ENCODE measurements around the gene CTSH. TPM values are rescaled to one million over a fixed set of nuclear protein-coding genes. Genes with fewer than 3 reads are reported as not detected.

Gene CTSH
- total RNA-seq, 2 donors from 2014 or later, result 257 to 415 TPM

DNA sequence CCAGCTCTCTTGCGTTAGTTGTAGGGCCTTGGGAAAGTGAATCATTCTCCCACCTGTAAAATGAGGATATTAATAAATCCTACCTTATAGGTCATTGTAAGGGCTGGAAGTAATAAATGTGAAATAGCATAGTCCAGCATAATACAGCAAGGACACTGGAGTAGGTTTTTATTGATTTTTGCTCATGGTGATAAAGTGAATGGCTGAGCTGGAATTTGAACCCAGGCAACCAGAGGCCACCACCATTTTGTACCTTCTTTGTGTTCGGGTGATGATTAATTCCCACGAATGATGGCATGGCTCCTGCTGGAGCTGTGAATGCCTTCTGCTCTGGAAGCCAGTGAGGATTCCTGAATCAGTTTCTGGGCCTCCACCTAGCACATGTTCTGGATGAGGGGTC, 31.8 kb downstream of the CTSH start:
- DNase-seq (ENCODE audit: low spot score), result no peak
- Histone ChIP-seq H3K36me3 (no peaks in the 10 kb centered on the region), H3K27ac (peak overlapping the region in 1 of 2 donors; percentile 81), H3K4me1 (replicated peaks) (peaks cover 2% of the 10 kb centered on the region), H3K27me3 (replicated peaks; ENCODE audit: insufficient read depth) (no peaks in the 10 kb centered on the region), H3K4me3 (no peak overlapping the region), H3K9me3 (no peaks in the 10 kb centered on the region)
- intact Hi-C loops (cut with DNase I), result loop anchor here (5.0 to 10.0 kb wide), 2 partner anchors 34 to 272 kb away; partner anchors contain the start of gene CTSH
- 92% methylated on average over 3 of the region's 3 CpGs for WGBS
- TF ChIP-seq POLR2AphosphoS5 (IDR thresholded peaks at IDR 0.05) (no peak), POLR2A (IDR thresholded peaks at IDR 0.05) (no peak)
- TF ChIP-seq, protein P1, sequence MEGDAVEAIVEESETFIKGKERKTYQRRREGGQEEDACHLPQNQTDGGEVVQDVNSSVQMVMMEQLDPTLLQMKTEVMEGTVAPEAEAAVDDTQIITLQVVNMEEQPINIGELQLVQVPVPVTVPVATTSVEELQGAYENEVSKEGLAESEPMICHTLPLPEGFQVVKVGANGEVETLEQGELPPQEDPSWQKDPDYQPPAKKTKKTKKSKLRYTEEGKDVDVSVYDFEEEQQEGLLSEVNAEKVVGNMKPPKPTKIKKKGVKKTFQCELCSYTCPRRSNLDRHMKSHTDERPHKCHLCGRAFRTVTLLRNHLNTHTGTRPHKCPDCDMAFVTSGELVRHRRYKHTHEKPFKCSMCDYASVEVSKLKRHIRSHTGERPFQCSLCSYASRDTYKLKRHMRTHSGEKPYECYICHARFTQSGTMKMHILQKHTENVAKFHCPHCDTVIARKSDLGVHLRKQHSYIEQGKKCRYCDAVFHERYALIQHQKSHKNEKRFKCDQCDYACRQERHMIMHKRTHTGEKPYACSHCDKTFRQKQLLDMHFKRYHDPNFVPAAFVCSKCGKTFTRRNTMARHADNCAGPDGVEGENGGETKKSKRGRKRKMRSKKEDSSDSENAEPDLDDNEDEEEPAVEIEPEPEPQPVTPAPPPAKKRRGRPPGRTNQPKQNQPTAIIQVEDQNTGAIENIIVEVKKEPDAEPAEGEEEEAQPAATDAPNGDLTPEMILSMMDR (IDR thresholded peaks at IDR 0.05), result no peak

DNA sequence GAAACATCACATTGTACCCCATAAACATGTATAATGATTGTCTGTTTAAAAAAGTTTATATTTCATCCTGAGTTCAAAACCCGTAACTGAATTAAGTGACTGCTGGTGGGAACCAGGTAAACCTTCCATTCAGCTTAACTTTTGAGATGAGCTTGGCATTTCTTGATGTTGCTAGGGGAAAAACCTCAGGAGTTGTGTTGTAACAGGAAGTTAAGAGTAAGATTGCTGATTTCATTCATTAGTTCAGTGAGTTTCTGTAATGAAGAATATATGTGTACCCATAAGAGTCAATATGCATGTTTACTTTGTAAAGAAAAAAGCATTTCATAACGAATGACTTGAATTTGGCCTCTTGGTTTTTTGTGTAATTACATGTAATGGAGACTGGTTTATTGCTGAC, 32.5 kb downstream of the CTSH start:
- no peak overlapping the region for H3K27ac ChIP-seq
- no peaks in the 10 kb centered on the region for H3K36me3 ChIP-seq
- TF ChIP-seq POLR2AphosphoS5 (IDR thresholded peaks at IDR 0.05), result no peak
- TF ChIP-seq, protein P1 (IDR thresholded peaks at IDR 0.05), result no peak
- TF ChIP-seq POLR2A (IDR thresholded peaks at IDR 0.05), result no peak
- H3K27me3 ChIP-seq (replicated peaks; ENCODE audit: insufficient read depth), result no peaks in the 10 kb centered on the region
- WGBS, result 57% methylated on average over 2 of the region's 2 CpGs
- H3K4me3 ChIP-seq, result no peak overlapping the region
- DNase-seq (ENCODE audit: low spot score), result no peak
- no peaks in the 10 kb centered on the region for H3K9me3 ChIP-seq
- intact Hi-C loops (cut with DNase I), result loop anchor here (5.0 to 10.0 kb wide), 2 partner anchors 35 to 272 kb away; partner anchors contain the start of gene CTSH
- peaks cover 2% of the 10 kb centered on the region for H3K4me1 ChIP-seq (replicated peaks)

DNA sequence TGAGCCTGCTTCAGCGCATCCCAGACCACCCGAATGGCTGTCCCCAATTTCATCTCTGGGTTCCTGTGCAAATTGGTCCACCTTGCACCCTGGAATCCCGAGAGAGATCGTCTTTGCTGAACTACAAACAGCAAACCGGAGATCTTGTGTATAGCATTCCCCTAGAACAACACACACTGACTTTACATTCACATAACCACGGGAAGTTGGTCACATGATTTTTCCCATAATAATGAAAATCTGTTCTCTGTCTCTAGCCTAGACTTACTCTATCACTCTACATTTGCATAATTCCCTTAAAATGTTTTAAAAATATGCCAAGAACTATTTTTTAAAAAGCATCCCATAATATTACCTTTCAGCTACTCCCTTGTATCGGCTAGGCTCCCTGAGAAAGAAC, 34.6 kb downstream of the CTSH start:
- Histone ChIP-seq H3K4me3 (no peak overlapping the region), H3K27ac (no peak overlapping the region), H3K36me3 (no peaks in the 10 kb centered on the region), H3K27me3 (replicated peaks; ENCODE audit: insufficient read depth) (no peaks in the 10 kb centered on the region), H3K9me3 (no peaks in the 10 kb centered on the region), H3K4me1 (replicated peaks) (peaks cover 2% of the 10 kb centered on the region)
- no peak for DNase-seq (ENCODE audit: low spot score)
- intact Hi-C loops (cut with DNase I), result loop anchor here (2.0 to 10.0 kb wide), 3 partner anchors 37 to 275 kb away; partner anchors contain the start of gene CTSH
- WGBS, result 62% methylated on average over 7 of the region's 7 CpGs
- TF ChIP-seq, protein P1 (IDR thresholded peaks at IDR 0.05), result no peak
- TF ChIP-seq POLR2AphosphoS5 (IDR thresholded peaks at IDR 0.05), result no peak
- no peak for TF ChIP-seq POLR2A (IDR thresholded peaks at IDR 0.05)

DNA sequence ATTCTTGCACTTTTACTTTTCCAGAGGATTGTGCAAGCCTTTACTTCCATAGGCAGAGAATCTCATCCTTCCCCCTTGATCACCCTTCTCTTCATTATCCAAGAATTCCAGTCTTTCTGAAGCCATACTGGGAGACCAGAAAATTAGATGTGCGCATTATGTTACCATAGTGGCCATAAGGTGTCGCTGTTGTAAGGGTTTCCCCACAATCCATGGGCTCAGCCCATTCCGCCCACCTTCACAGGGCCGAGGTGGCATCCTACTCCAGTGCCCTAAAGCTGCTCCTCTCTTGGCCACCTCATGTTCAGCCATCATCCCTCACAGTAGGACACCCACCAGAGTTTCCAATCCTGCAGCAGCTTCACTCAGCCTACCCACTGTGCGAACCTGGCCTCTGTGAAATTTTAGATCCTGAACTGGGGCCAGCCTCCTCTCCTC, 35.0 kb downstream of the CTSH start:
- intact Hi-C loops (cut with DNase I), result loop anchor here (2.0 to 10.0 kb wide), 3 partner anchors 37 to 275 kb away; partner anchors contain the start of gene CTSH
- no peak for TF ChIP-seq POLR2A (IDR thresholded peaks at IDR 0.05)
- peak; percentile 18 for TF ChIP-seq POLR2AphosphoS5 (IDR thresholded peaks at IDR 0.05)
- TF ChIP-seq, protein P1 (IDR thresholded peaks at IDR 0.05), result peak; percentile 67 to 75 (median 69)
- Histone ChIP-seq H3K4me3 (no peak overlapping the region), H3K27ac (no peak overlapping the region), H3K27me3 (replicated peaks; ENCODE audit: insufficient read depth) (no peaks in the 10 kb centered on the region), H3K9me3 (no peaks in the 10 kb centered on the region), H3K4me1 (replicated peaks) (peaks cover 2% of the 10 kb centered on the region), H3K36me3 (no peaks in the 10 kb centered on the region)
- no peak for DNase-seq (ENCODE audit: low spot score)
- WGBS, result 44% methylated on average over 5 of the region's 5 CpGs

DNA sequence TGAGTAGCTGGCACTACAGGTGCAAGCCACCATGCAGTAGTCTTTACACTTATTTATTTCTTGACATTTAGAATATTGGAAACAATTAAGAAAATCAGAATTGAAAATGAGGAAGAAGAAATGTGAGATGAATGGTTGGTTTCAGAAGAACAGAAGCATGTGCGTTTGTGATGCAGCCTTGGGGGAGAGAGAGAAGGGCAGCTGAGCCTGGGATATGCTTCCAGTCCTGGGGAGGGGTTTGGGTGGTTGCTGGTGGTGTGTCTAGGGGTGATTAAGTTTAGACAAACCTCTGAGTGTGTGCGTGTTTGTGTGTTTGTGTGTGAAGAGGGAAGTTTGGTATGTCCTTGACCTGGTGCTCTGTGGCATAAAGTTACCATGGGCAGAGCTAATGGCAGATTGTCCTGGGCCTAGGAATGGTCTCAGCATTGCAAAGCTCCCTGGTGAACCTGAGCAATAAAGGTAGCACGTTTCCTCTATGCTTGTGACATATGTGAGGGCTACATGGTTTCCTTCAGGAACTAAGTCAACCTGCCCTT, 35.6 kb downstream of the CTSH start:
- Histone ChIP-seq H3K36me3 (no peaks in the 10 kb centered on the region), H3K4me1 (replicated peaks) (peaks cover 2% of the 10 kb centered on the region), H3K27ac (no peak overlapping the region), H3K27me3 (replicated peaks; ENCODE audit: insufficient read depth) (no peaks in the 10 kb centered on the region), H3K4me3 (no peak overlapping the region), H3K9me3 (no peaks in the 10 kb centered on the region)
- 60% methylated on average over 3 of the region's 3 CpGs for WGBS
- TF ChIP-seq POLR2AphosphoS5 (IDR thresholded peaks at IDR 0.05) (no peak), POLR2A (IDR thresholded peaks at IDR 0.05) (no peak)
- intact Hi-C loops (cut with DNase I), result no loop called here
- no peak for DNase-seq (ENCODE audit: low spot score)

Data from prostate gland (tissue), 2 donors.